H1 (cell line): ENCODE data around the gene UBXN1. TPM values are rescaled to one million over a fixed set of nuclear protein-coding genes. Genes with fewer than 3 reads are reported as not detected.

Source experiments
- CEBPB ChIP-seq: IDR thresholded peaks from 2 replicates; pipeline ENCODE4 v1.6.1; 2012; ENCODE audit warnings: low read depth, low read length
- CHD7 ChIP-seq: fragments of 300-600 bp; sonication (generic); IDR thresholded peaks from 2 replicates; pipeline ENCODE4 v1.7.1; 2012; ENCODE audit warnings: low read length, moderate library complexity, mild to moderate bottlenecking, inconsistent platforms; ENCODE audit not compliant: insufficient replicate concordance
- MAFK ChIP-seq: IDR thresholded peaks from 2 replicates; pipeline ENCODE4 v1.6.1; 2012; ENCODE audit warnings: low read depth, mild to moderate bottlenecking, improper control_type of control experiment, low read length
- POLR2A ChIP-seq, 2 experiments: IDR thresholded peaks; 1 replicate in 1 of 2; 2 replicates in 1 of 2; pipeline ENCODE4 v1.6.1; 2011; ENCODE audit warnings: low read depth in 2 of 2, low read length in 2 of 2, mild to moderate bottlenecking in 2 of 2; ENCODE audit errors: control extremely low read depth in 1 of 2
- POLR2AphosphoS5 ChIP-seq: IDR thresholded peaks from 2 replicates; pipeline ENCODE4 v1.6.1; 2011; ENCODE audit warnings: low read depth, low read length
- polyA plus RNA-seq, 7 experiments: library from polyadenylated mRNA; depleted of rRNA in 3 of 7; stranded (reverse) in 5 of 7; unstranded in 2 of 7; fragments of >200 nt in 5 of 7; fragments of 200-250 nt in 2 of 7; gene quantifications; 1 replicate in 5 of 7; 2 replicates in 1 of 7; 4 replicates in 1 of 7; pipeline versions ENCODE4 v1.2.1 to v1.2.3, GENCODE V29; 2011 to 2013; ENCODE audit warnings: missing spikeins in 2 of 7, mixed read lengths in 2 of 7
- total RNA-seq: library from RNA; stranded (reverse); fragmentation: NEBNext Ultra II Directional; extraction: Animal tissue kit (Norgen Biotek cat#: 25700); gene quantifications from 2 replicates; pipeline ENCODE4 v1.2.1, GENCODE V29; 2021

Gene UBXN1
- total and polyA plus RNA-seq, 2 of the 8 experiments (the other 6 are each of a cell fraction or from before 2014, with no cell fraction given), result 78.6 to 114 TPM

GRCh38 chr11:62726156-62726914 lies 47.5 kb upstream of the UBXN1 start (continued):
- TF ChIP-seq CHD7 (no peak), POLR2A (IDR thresholded peaks at IDR 0.05; ENCODE audit: control extremely low read depth in 1 of 2, low read depth in 2 of 2, low read length in 2 of 2) (no peak), MAFK (no peak), POLR2AphosphoS5 (no peak), CEBPB (no peak)
